ENCODE data around the gene EMX2. TPM values are rescaled to one million over a fixed set of nuclear protein-coding genes. Genes with fewer than 3 reads are reported as not detected.

Gene EMX2
- total and polyA plus RNA-seq, 5 donors: 0.22 to 1.2 (median 0.88) TPM

DNA sequence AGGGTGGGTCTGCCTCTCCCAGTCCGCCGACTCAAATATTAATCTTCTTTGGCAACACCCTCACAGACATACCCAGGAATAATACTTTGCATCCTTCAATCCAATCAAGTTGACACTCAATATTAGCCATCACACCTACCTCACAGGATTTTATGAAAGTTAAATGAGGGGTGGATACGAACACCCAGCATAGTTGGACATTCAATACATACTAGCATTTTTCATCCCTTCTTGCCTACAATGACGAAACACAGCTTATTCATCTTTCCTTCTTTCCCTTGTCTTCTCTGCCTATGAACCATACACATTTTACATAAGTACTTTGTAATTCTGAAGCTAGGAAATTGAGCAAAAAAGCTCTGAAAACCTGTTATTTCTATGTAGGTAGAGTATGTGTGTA, 48.5 kb downstream of the EMX2 start:
- DNase-seq (no peak), ATAC-seq (no peak)
- no peak overlapping the region for H3K27ac ChIP-seq (ENCODE audit: low read length)
- no peaks in the 10 kb centered on the region for H3K27me3 ChIP-seq (ENCODE audit: control insufficient read depth, insufficient read depth)
- H3K4me3 ChIP-seq (ENCODE audit: low read length): no peak overlapping the region
- WGBS: 83% methylated on average over 4 of the region's 4 CpGs
- intact Hi-C loops (cut with DNase I): no loop called here
- H3K9me3 ChIP-seq (ENCODE audit: control insufficient read depth, low read length): no peaks in the 10 kb centered on the region
- no peaks in the 10 kb centered on the region for H3K4me1 ChIP-seq (ENCODE audit: control insufficient read depth, insufficient read depth, low read length)

GRCh38 chr10:117594722-117595121, 52.2 kb downstream of the EMX2 start:
- intact Hi-C loops (cut with DNase I): no loop called here
- WGBS: 56% methylated on average over 5 of the region's 5 CpGs

DNA sequence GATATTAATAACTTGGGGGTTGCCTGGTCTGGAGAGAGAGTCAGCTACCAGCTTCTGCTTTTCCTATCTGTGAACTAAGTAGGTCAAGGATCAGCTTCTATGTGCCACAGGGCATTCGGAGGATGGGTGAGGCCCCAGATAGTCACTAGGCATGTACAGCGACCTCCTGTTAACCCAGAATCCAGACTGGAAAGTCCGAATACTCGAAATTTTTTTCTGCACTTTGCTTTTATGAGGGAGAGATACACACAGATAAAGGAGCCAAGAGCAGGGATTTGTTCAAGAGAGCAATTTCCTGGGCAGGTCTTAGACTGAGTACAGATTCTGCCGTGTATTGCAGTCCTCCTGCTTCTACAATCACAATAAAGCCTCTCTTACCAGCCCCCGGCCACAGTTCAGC, 54.2 kb downstream of the EMX2 start:
- intact Hi-C loops (cut with DNase I): no loop called here
- no peak for DNase-seq
- H3K4me1 ChIP-seq (ENCODE audit: control insufficient read depth, insufficient read depth, low read length): no peaks in the 10 kb centered on the region
- no peak overlapping the region for H3K27ac ChIP-seq (ENCODE audit: low read length)
- H3K27me3 ChIP-seq (ENCODE audit: control insufficient read depth, insufficient read depth): no peaks in the 10 kb centered on the region
- 43% methylated on average over 6 of the region's 6 CpGs for WGBS
- ATAC-seq: no peak
- no peaks in the 10 kb centered on the region for H3K9me3 ChIP-seq (ENCODE audit: control insufficient read depth, low read length)
- no peak overlapping the region for H3K4me3 ChIP-seq (ENCODE audit: low read length)

More at GRCh38 chr10:117594722-117595121, 52.2 kb downstream of the EMX2 start:
- no peak for DNase-seq
- Histone ChIP-seq H3K27me3 (ENCODE audit: control insufficient read depth, insufficient read depth) (no peaks in the 10 kb centered on the region), H3K4me3 (ENCODE audit: low read length) (no peak overlapping the region), H3K27ac (ENCODE audit: low read length) (no peak overlapping the region), H3K9me3 (ENCODE audit: control insufficient read depth, low read length) (no peaks in the 10 kb centered on the region), H3K4me1 (ENCODE audit: control insufficient read depth, insufficient read depth, low read length) (no peaks in the 10 kb centered on the region)
- ATAC-seq: no peak

- Histone ChIP-seq H3K9me3 (ENCODE audit: control insufficient read depth, low read length) (no peaks in the 10 kb centered on the region), H3K4me1 (ENCODE audit: control insufficient read depth, insufficient read depth, low read length) (no peaks in the 10 kb centered on the region), H3K4me3 (ENCODE audit: low read length) (no peak overlapping the region), H3K27ac (ENCODE audit: low read length) (no peak overlapping the region), H3K27me3 (ENCODE audit: control insufficient read depth, insufficient read depth) (no peaks in the 10 kb centered on the region)
- DNase-seq (no peak), ATAC-seq (no peak)
- intact Hi-C loops (cut with DNase I): no loop called here
These were observed 54.7 kb downstream of the EMX2 start for GRCh38 chr10:117597216-117597615.

Other genes with a start within 250 kb of the EMX2 start
- gene PDZD8, start 167.3 kb upstream of the EMX2 start, total RNA-seq: 10 to 100 TPM; 17.5 to 25.9 (median 24.4) TPM
- 3.7 TPM for gene PDZD8, start 167.3 kb upstream of the EMX2 start, polyA plus RNA-seq

Measured in right cardiac atrium (tissue), 5 donors.